Small intestine (tissue), 7 donors: ENCODE measurements around the gene ATL3. TPM values are rescaled to one million over a fixed set of nuclear protein-coding genes. Genes with fewer than 3 reads are reported as not detected.
"Not testable (repeated sequence)": the region's sequence is repeated elsewhere in the genome, so short reads cannot be mapped to it uniquely, and the experiment has no call there.

Source experiments
- DNase-seq, 2 donors: peaks; one replicate each; pipeline versions ENCODE4 v3.0.0 to v3.0.0-alpha.2; 2013
- FAIRE-seq: peaks from 2 replicates; lab custom pipeline; 2012; peaks lifted over from hg19 to GRCh38; lab: Jason Lieb, UNC
- H3K27ac ChIP-seq, 3 donors: one replicate each; pipeline ENCODE4 v1.5.1; 2013; ENCODE audit warnings: low read length in 2 of 3, mild to moderate bottlenecking in 2 of 3, control low read depth in 1 of 3, inconsistent platforms in 1 of 3, low read depth in 1 of 3, moderate library complexity in 1 of 3
- H3K27me3 ChIP-seq, 3 donors: one replicate each; pipeline ENCODE4 v1.6.1; 2013; ENCODE audit warnings: low read length in 3 of 3, inconsistent platforms in 1 of 3; ENCODE audit not compliant: control insufficient read depth in 3 of 3, insufficient read depth in 3 of 3
- H3K36me3 ChIP-seq, 3 donors: one replicate each; pipeline ENCODE4 v1.6.1; 2013; ENCODE audit warnings: low read length in 3 of 3, inconsistent platforms in 1 of 3, low read depth in 1 of 3, mild to moderate bottlenecking in 1 of 3, moderate library complexity in 1 of 3; ENCODE audit not compliant: control insufficient read depth in 3 of 3, insufficient read depth in 2 of 3
- H3K4me1 ChIP-seq, 3 donors: one replicate each; pipeline ENCODE4 v1.6.1; 2013; ENCODE audit warnings: low read length in 2 of 3, inconsistent platforms in 1 of 3, low read depth in 1 of 3, mild to moderate bottlenecking in 1 of 3, moderate library complexity in 1 of 3; ENCODE audit not compliant: control insufficient read depth in 3 of 3, insufficient read depth in 2 of 3
- H3K4me3 ChIP-seq, 3 donors: one replicate each; pipeline ENCODE4 v1.5.1; 2013; ENCODE audit warnings: low read length in 3 of 3, control low read depth in 1 of 3, inconsistent platforms in 1 of 3, low read depth in 1 of 3, mild to moderate bottlenecking in 1 of 3, moderate library complexity in 1 of 3
- H3K9me3 ChIP-seq, 2 donors: one replicate each; pipeline ENCODE4 v1.6.1; 2013; ENCODE audit warnings: low read depth in 1 of 2, low read length in 1 of 2; ENCODE audit not compliant: control insufficient read depth in 2 of 2, insufficient read depth in 1 of 2
- WGBS, 3 donors: extraction: QIAGEN DNeasy Blood & Tissue Kit; methylation state at CpG; one replicate each; pipeline ENCODE4 v1.1.7; 2013; 5-methylcytosine and 5-hydroxymethylcytosine counted together
- polyA plus RNA-seq, 4 donors: library from polyadenylated mRNA; stranded (reverse) in 3 of 4; unstranded in 1 of 4; fragments of 200-250 nt in 3 of 4; fragments of 120-200 nt in 1 of 4; gene quantifications; one replicate each; pipeline versions ENCODE4 v1.2.1 to v1.2.3, GENCODE V29; 2013
- donor health status: healthy with polysubstance abuse.
- donor health status: control.
- donor health status: control.
- donor health status: Bipolar disorder and iron deficiency.
- donor health status: healthy.

ATL3 gene
- polyA plus RNA-seq, 4 donors: 4.6 to 11.6 (median 8.3) TPM

GRCh38 chr11:63611395-63611747, 59.8 kb downstream of the ATL3 start:
- FAIRE-seq (no peak), DNase-seq (no peak)
- H3K36me3 ChIP-seq: no peaks in the 10 kb centered on the region
- peaks cover 5 to 22% (median 11%) of the 10 kb centered on the region in 3 donors for H3K4me1 ChIP-seq
- peaks cover 0 to 21% (median 0%) of the 10 kb centered on the region in 3 donors for H3K27me3 ChIP-seq
- H3K4me3 ChIP-seq: no peak overlapping the region
- H3K27ac ChIP-seq: no peak overlapping the region
- 81 to 88% (median 83%) methylated on average over 1 of the region's 1 CpG for WGBS, 3 donors
- H3K9me3 ChIP-seq: no peaks in the 10 kb centered on the region

- FAIRE-seq: no peak
- 66 to 90% (median 80%) methylated on average over 14 of the region's 14 CpGs for WGBS, 3 donors
- DNase-seq: no peak
- no peaks in the 10 kb centered on the region for H3K36me3 ChIP-seq
- peaks cover 0 to 21% (median 0%) of the 10 kb centered on the region in 3 donors for H3K27me3 ChIP-seq
- no peaks in the 10 kb centered on the region for H3K9me3 ChIP-seq
- no peak overlapping the region for H3K4me3 ChIP-seq
- H3K4me1 ChIP-seq: peaks cover 5 to 22% (median 11%) of the 10 kb centered on the region in 3 donors
- H3K27ac ChIP-seq: peak overlapping the region in 2 of 3 donors; percentile 13 to 73
Measured at GRCh38 chr11:63610604-63611394, 60.4 kb downstream of the ATL3 start.

- WGBS, 3 donors: 84 to 86% (median 85%) methylated on average over 14 of the region's 14 CpGs
- peak overlapping the region in 2 of 3 donors; percentile 58 to 73 for H3K27ac ChIP-seq
- H3K4me3 ChIP-seq: no peak overlapping the region
- FAIRE-seq: no peak
- H3K9me3 ChIP-seq: no peaks in the 10 kb centered on the region
- no peak for DNase-seq
- peaks cover 0 to 21% (median 0%) of the 10 kb centered on the region in 3 donors for H3K27me3 ChIP-seq
- H3K4me1 ChIP-seq: peaks cover 5 to 22% (median 11%) of the 10 kb centered on the region in 3 donors
- H3K36me3 ChIP-seq: no peaks in the 10 kb centered on the region
Measured at GRCh38 chr11:63609971-63610580, 61.1 kb downstream of the ATL3 start.

GRCh38 chr11:63609536-63609935, 61.6 kb downstream of the ATL3 start:
- no peaks in the 10 kb centered on the region for H3K36me3 ChIP-seq
- H3K4me1 ChIP-seq: peaks cover 5 to 22% (median 11%) of the 10 kb centered on the region in 3 donors
- H3K9me3 ChIP-seq: no peaks in the 10 kb centered on the region
- 8 to 41% (median 41%) methylated on average over 4 of the region's 4 CpGs for WGBS, 3 donors
- no peak overlapping the region for H3K4me3 ChIP-seq
- peak overlapping the region in 2 of 3 donors; percentile 68 to 73 for H3K27ac ChIP-seq
- FAIRE-seq (no peak), DNase-seq (peak; percentile 58 to 85)
- peaks cover 0 to 19% (median 0%) of the 10 kb centered on the region in 3 donors for H3K27me3 ChIP-seq

GRCh38 chr11:63608353-63609345, 62.5 kb downstream of the ATL3 start:
- 53 to 70% (median 57%) methylated on average over 11 of the region's 11 CpGs for WGBS, 3 donors
- H3K27ac ChIP-seq: peak overlapping the region in 2 of 3 donors; percentile 68 to 73
- no peaks in the 10 kb centered on the region for H3K36me3 ChIP-seq
- FAIRE-seq (no peak), DNase-seq (no peak)
- H3K4me1 ChIP-seq: peaks cover 5 to 17% (median 11%) of the 10 kb centered on the region in 3 donors
- no peaks in the 10 kb centered on the region for H3K9me3 ChIP-seq
- H3K4me3 ChIP-seq: no peak overlapping the region
- peaks cover 0 to 10% (median 0%) of the 10 kb centered on the region in 3 donors for H3K27me3 ChIP-seq

- no peak overlapping the region for H3K27ac ChIP-seq
- H3K4me3 ChIP-seq: no peak overlapping the region
- no peaks in the 10 kb centered on the region for H3K27me3 ChIP-seq
- FAIRE-seq (no peak), DNase-seq (peak in 1 of 2 donors; percentile 26)
- H3K36me3 ChIP-seq: no peaks in the 10 kb centered on the region
- peaks cover 0 to 4% (median 0%) of the 10 kb centered on the region in 3 donors for H3K4me1 ChIP-seq
- WGBS, 3 donors: 38 to 61% (median 48%) methylated on average over 3 of the region's 3 CpGs
- H3K9me3 ChIP-seq: no peaks in the 10 kb centered on the region
Measured at GRCh38 chr11:63603180-63603518, 68.0 kb downstream of the ATL3 start.

GRCh38 chr11:63602290-63603179, 68.6 kb downstream of the ATL3 start:
- H3K27ac ChIP-seq, H3K36me3 ChIP-seq, H3K4me1 ChIP-seq, H3K27me3 ChIP-seq, DNase-seq, H3K9me3 ChIP-seq, H3K4me3 ChIP-seq, FAIRE-seq: not testable (repeated sequence)
- WGBS, 3 donors: 86 to 94% (median 92%) methylated on average over 11 of the region's 11 CpGs
